ENCODE data around the gene C10orf90. TPM values are rescaled to one million over a fixed set of nuclear protein-coding genes. Genes with fewer than 3 reads are reported as not detected.
A peak's percentile ranks its signal among the peaks of the same experiment; 100 is the strongest.

Gene C10orf90
- total RNA-seq, 1 donor from 2014 or later = 0.89 TPM

DNA sequence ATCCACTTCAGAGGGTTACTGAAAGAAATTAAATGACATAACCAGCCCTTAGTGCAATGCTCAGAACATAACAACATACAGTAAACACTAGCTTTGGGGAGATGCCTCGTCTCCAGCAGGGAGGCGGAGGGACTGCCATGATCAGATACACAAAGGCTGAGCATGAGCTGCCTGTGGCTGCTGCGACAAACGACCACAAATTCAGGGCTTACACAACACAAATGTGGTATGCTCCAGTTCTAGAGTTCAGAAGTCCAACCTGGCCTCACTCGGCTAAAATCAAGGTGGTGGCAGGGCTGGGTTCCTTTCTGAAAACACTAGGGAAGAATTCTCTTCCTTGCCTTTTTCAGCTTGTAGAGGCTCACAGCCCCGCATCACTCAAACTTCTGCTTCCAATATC is 154.0 kb downstream of the C10orf90 start:
- peaks cover 5% of the 10 kb centered on the region for H3K4me1 Mint-ChIP-seq
- H3K27me3 Mint-ChIP-seq (ENCODE audit: low read depth) = no peaks in the 10 kb centered on the region
- H3K4me3 Mint-ChIP-seq = no peak overlapping the region
- no peaks in the 10 kb centered on the region for H3K36me3 Mint-ChIP-seq (ENCODE audit: low read depth)
- H3K27ac Mint-ChIP-seq (ENCODE audit: unreplicated experiment) = no peak overlapping the region
- DNase-seq (ENCODE audit: low read depth, low spot score) = no peak
- TF ChIP-seq, protein P1, sequence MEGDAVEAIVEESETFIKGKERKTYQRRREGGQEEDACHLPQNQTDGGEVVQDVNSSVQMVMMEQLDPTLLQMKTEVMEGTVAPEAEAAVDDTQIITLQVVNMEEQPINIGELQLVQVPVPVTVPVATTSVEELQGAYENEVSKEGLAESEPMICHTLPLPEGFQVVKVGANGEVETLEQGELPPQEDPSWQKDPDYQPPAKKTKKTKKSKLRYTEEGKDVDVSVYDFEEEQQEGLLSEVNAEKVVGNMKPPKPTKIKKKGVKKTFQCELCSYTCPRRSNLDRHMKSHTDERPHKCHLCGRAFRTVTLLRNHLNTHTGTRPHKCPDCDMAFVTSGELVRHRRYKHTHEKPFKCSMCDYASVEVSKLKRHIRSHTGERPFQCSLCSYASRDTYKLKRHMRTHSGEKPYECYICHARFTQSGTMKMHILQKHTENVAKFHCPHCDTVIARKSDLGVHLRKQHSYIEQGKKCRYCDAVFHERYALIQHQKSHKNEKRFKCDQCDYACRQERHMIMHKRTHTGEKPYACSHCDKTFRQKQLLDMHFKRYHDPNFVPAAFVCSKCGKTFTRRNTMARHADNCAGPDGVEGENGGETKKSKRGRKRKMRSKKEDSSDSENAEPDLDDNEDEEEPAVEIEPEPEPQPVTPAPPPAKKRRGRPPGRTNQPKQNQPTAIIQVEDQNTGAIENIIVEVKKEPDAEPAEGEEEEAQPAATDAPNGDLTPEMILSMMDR (conservative IDR thresholded peaks at IDR 0.05) = no peak
- no peaks in the 10 kb centered on the region for H3K9me3 Mint-ChIP-seq

DNA sequence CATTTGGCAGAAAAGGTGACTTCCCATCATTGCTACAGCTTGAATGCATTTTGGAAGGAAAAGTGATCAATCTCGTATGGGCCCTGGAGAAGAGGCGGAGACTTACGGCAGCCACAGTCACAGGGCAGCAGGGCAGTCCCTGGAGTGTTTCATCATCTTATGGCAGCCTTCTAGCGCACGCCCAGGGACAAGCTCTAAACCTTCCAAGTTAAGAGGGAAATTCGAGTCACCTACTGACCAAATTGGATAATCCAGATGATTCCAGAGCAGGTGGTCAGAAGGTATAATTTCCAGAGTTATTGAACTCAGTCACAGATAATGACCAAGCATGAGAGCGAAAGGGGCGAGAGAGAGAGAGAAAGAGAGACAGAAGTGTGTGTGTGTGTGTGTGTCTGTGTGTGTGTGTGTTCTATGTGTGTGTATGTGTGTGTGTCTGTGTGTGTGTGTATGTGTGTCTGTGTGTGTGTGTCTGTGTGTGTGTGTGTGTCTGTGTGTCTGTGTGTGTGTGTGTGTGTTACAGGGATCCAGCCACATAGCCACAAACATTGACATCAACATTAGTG is 158.5 kb downstream of the C10orf90 start:
- Mint-ChIP-seq H3K4me1 (peaks cover 5% of the 10 kb centered on the region), H3K27me3 (ENCODE audit: low read depth) (no peaks in the 10 kb centered on the region), H3K9me3 (no peaks in the 10 kb centered on the region), H3K36me3 (ENCODE audit: low read depth) (no peaks in the 10 kb centered on the region), H3K4me3 (no peak overlapping the region), H3K27ac (ENCODE audit: unreplicated experiment) (peak overlapping the region; percentile 59)
- DNase-seq (ENCODE audit: low read depth, low spot score) = no peak
- TF ChIP-seq, protein P1 (conservative IDR thresholded peaks at IDR 0.05) = no peak

DNA sequence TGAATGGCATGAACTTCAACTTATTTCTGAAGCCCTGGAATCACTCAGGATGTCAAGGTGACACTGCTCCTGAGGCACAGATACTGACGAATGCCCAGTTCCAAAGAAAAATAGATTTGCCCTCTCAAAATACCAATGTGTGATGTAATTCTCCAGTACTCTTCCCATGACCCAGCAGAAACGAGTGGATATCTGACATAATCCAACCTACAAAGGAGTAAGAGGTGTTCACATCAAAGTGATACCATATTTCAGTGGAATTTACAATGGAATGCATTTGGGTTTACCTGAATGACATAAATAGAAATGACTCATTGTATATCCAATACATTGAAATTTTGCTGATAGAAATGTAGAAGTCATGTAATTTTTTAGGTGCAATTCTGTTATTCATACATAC is 161.3 kb downstream of the C10orf90 start:
- Mint-ChIP-seq H3K4me1 (peaks cover 7% of the 10 kb centered on the region), H3K27ac (ENCODE audit: unreplicated experiment) (no peak overlapping the region), H3K9me3 (peaks cover under 1% of the 10 kb centered on the region), H3K27me3 (ENCODE audit: low read depth) (no peaks in the 10 kb centered on the region), H3K36me3 (ENCODE audit: low read depth) (no peaks in the 10 kb centered on the region), H3K4me3 (no peak overlapping the region)
- TF ChIP-seq, protein P1 (conservative IDR thresholded peaks at IDR 0.05) = no peak
- DNase-seq (ENCODE audit: low read depth, low spot score) = no peak

DNA sequence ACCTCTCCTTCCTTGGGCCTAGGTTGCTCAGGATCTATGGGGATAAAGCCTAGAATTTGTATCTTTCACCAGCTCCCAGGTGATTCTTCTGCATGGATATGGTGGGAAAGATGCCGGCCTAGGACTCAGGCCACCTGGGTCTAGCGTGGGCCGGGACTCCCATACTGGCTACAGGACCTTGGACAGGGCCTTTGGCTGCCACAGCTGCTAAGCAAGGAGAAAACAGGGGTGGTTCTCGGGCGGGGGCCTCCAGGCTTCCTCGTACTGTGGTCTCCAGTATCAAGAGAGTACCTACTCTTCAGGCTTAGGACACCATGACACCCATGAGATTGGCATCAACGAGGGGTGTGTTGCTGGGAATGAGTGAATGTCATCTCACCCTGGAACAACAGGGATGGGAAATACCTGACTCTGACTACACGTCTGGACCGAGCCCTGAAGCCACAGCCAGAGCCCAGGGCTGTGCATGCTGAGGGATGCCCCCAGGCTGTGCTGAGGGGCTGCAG is 161.9 kb downstream of the C10orf90 start:
- TF ChIP-seq, protein P1 (conservative IDR thresholded peaks at IDR 0.05) = no peak
- Mint-ChIP-seq H3K9me3 (peaks cover 4% of the 10 kb centered on the region), H3K27ac (ENCODE audit: unreplicated experiment) (no peak overlapping the region), H3K4me3 (no peak overlapping the region), H3K4me1 (peaks cover 11% of the 10 kb centered on the region), H3K27me3 (ENCODE audit: low read depth) (no peaks in the 10 kb centered on the region), H3K36me3 (ENCODE audit: low read depth) (no peaks in the 10 kb centered on the region)
- DNase-seq (ENCODE audit: low read depth, low spot score) = no peak

DNA sequence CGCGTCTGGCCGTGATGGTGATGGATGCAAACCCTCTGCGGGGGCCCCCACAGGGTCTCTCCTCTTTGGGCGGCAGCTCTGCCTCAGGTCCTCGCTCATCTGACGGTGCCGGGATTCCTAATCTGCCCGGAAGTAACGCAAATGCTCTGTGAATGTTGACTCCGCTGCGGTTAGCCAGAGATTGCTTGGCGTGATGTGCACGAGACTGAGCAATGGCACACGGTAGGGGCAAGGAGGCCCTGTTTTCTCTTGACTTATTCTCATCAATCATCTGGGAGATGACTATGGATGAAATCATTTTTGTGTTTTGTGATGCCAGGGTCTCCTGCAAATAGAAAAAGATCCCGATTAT is 165.8 kb downstream of the C10orf90 start:
- peaks cover 4% of the 10 kb centered on the region for H3K9me3 Mint-ChIP-seq

More for the DNA sequence above, 165.8 kb downstream of the C10orf90 start:
- H3K27ac Mint-ChIP-seq (ENCODE audit: unreplicated experiment) = no peak overlapping the region
- H3K4me1 Mint-ChIP-seq = peaks cover 6% of the 10 kb centered on the region
- no peaks in the 10 kb centered on the region for H3K36me3 Mint-ChIP-seq (ENCODE audit: low read depth)
- H3K4me3 Mint-ChIP-seq = no peak overlapping the region
- DNase-seq (ENCODE audit: low read depth, low spot score) = no peak
- TF ChIP-seq, protein P1 (conservative IDR thresholded peaks at IDR 0.05) = no peak
- H3K27me3 Mint-ChIP-seq (ENCODE audit: low read depth) = no peaks in the 10 kb centered on the region

All from neural crest cell (in vitro differentiated cells).